DMS153 (cell line): ENCODE data around the gene LPCAT3.
"Not testable (repeated sequence)": the region's sequence is repeated elsewhere in the genome, so short reads cannot be mapped to it uniquely, and the experiment has no call there.

ENCODE experiments used
- DNase-seq: peaks from one replicate; lab custom pipeline; 2025; lab: John Stamatoyannopoulos, UW

The LPCAT3 gene

GRCh38 chr12:7037411-7037810, 19.1 kb upstream of the LPCAT3 start:
- not testable (repeated sequence) for DNase-seq

- no peak for DNase-seq
These were observed 17.2 kb upstream of the LPCAT3 start for GRCh38 chr12:7035463-7035862.

GRCh38 chr12:7034464-7034863, 16.2 kb upstream of the LPCAT3 start:
- DNase-seq: no peak

GRCh38 chr12:7032990-7033389, 14.7 kb upstream of the LPCAT3 start:
- DNase-seq: no peak

- no peak for DNase-seq
These were observed 13.0 kb upstream of the LPCAT3 start for GRCh38 chr12:7031306-7031705.

- no peak for DNase-seq
These were observed 8.6 kb upstream of the LPCAT3 start for GRCh38 chr12:7026854-7027253.

- no peak for DNase-seq
These were observed 4.8 kb upstream of the LPCAT3 start for GRCh38 chr12:7023114-7023513.

- no peak for DNase-seq
These were observed 3.7 kb upstream of the LPCAT3 start for GRCh38 chr12:7021956-7022355.

GRCh38 chr12:7019043-7019569, 830 bp upstream of the LPCAT3 start:
- no peak for DNase-seq

- no peak for DNase-seq
These were observed 366 bp downstream of the LPCAT3 start for GRCh38 chr12:7017870-7018349.

GRCh38 chr12:7016958-7017571, 1.2 kb downstream of the LPCAT3 start:
- DNase-seq: no peak

GRCh38 chr12:7015555-7016370, 2.5 kb downstream of the LPCAT3 start:
- DNase-seq: no peak

GRCh38 chr12:7013101-7013500, 5.2 kb downstream of the LPCAT3 start:
- no peak for DNase-seq

GRCh38 chr12:7012024-7012607, 6.2 kb downstream of the LPCAT3 start:
- no peak for DNase-seq

GRCh38 chr12:7011398-7011797, 6.9 kb downstream of the LPCAT3 start:
- not testable (repeated sequence) for DNase-seq

GRCh38 chr12:7009512-7009911, 8.8 kb downstream of the LPCAT3 start:
- DNase-seq: no peak

- no peak for DNase-seq
These were observed 9.4 kb downstream of the LPCAT3 start for GRCh38 chr12:7008864-7009263.

- no peak for DNase-seq
These were observed 11.6 kb downstream of the LPCAT3 start for GRCh38 chr12:7006639-7007038.

- no peak for DNase-seq
These were observed 13.0 kb downstream of the LPCAT3 start for GRCh38 chr12:7005311-7005710.

GRCh38 chr12:7004840-7005239, 13.4 kb downstream of the LPCAT3 start:
- DNase-seq: no peak

GRCh38 chr12:7004287-7004803, 13.9 kb downstream of the LPCAT3 start:
- no peak for DNase-seq

GRCh38 chr12:7001921-7002591, 16.2 kb downstream of the LPCAT3 start:
- no peak for DNase-seq
